GM12878 (cell line): ENCODE data around the gene PDE11A. TPM values are rescaled to one million over a fixed set of nuclear protein-coding genes. Genes with fewer than 3 reads are reported as not detected.

Experiments
- RELA ChIP-seq: fragments of 450-650 bp; IDR thresholded peaks from 2 replicates; pipeline ENCODE4 v1.8.0; 2014; ENCODE audit warnings: borderline replicate concordance; ENCODE audit not compliant: partially characterized antibody
- polyA plus RNA-seq, 11 experiments: library from polyadenylated mRNA; depleted of rRNA in 4 of 11; unstranded in 6 of 11; stranded (reverse) in 5 of 11; fragments of >200 nt; fragmentation: Nextera tagmentation in 4 of 11; fragmentation: Illumina TruSeq in 1 of 11; extraction: Ambion mirVana in 4 of 11; extraction: Trizol in 1 of 11; gene quantifications; 1 replicate in 1 of 11; 2 replicates in 10 of 11; pipeline versions ENCODE4 v1.2.1 to v1.2.3, GENCODE V29; 2011 to 2016; ENCODE audit warnings: inconsistent platforms in 2 of 11, missing spikeins in 2 of 11, low read depth in 1 of 11
- total RNA-seq, 4 experiments: library from RNA; depleted of rRNA in 3 of 4; stranded (reverse); fragments of >200 nt in 3 of 4; fragmentation: Illumina TruSeq in 1 of 4; extraction: Trizol in 1 of 4; gene quantifications; 2 replicates each; pipeline versions ENCODE4 v1.2.1 to v1.2.3, GENCODE V29; 2013 to 2021
- TF ChIP-seq, protein P1 (sequence below): IDR thresholded peaks from 2 replicates; pipeline ENCODE4 v1.6.1; 2012; ENCODE audit warnings: improper control_type of control experiment, low read depth, low read length; ENCODE audit not compliant: insufficient replicate concordance
- TF ChIP-seq, protein P2 (sequence below), 3 experiments: IDR thresholded peaks in 2 of 3; conservative IDR thresholded peaks in 1 of 3; 2 replicates each; pipeline ENCODE4 v1.5.1; 2011; ENCODE audit warnings: low read depth in 3 of 3, low read length in 3 of 3, mild to moderate bottlenecking in 3 of 3, control low read depth in 2 of 3, moderate library complexity in 2 of 3, inconsistent platforms in 1 of 3, mixed read lengths in 1 of 3; ENCODE audit not compliant: control insufficient read depth in 2 of 3, insufficient read depth in 1 of 3; ENCODE audit errors: extremely low read depth in 1 of 3

The PDE11A gene
- total and polyA plus RNA-seq, 10 of the 15 experiments (the other 5 are each of a cell fraction or from before 2014, with no cell fraction given) = 0.01 to 0.17 (median 0.06) TPM; not detected in 5

DNA sequence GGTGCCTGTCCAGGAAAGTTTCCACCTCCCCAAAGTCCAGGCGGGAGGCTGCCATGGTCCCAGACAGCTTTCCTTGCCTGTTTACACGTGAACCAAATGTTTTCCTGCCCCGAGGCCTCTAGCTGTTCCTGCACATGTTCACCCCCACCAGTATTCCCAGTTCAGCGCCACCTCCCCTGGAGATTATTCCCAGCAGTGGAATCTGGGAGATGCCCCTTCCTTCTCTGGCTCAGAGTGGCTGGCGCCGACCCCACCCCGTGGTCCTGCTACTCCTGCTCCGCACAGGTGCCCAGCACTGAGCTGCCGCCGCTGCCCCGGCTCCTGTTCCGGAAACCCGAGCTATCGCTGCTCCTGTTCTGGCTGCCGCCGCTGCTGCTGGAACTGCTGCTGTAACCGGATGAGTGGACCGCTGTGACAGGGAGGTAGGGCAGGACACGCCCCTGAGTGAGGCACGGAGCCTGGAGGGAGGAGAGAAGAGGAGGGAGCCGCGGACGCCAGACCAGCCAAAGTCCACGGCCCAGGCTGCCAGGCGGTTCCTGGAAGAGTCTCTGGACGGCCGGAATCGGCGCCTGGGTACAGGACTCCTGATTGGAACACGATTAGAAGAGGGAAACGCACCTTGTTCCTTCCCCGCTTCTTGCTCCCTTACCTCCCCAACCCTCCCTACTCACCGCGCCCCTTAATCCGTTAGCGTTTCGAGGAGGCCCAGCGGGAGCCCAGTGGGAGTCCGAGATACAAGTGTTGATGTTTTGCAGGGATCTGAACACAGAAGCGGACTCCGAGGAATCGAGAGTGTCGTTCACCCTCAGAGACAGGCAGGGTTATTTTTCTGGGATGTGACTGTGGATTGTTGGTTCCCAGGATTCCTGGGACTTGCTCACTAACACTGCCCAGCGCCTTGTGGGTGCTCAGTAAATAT is at the start of gene PDE11A (continued):
- TF ChIP-seq, protein P1, sequence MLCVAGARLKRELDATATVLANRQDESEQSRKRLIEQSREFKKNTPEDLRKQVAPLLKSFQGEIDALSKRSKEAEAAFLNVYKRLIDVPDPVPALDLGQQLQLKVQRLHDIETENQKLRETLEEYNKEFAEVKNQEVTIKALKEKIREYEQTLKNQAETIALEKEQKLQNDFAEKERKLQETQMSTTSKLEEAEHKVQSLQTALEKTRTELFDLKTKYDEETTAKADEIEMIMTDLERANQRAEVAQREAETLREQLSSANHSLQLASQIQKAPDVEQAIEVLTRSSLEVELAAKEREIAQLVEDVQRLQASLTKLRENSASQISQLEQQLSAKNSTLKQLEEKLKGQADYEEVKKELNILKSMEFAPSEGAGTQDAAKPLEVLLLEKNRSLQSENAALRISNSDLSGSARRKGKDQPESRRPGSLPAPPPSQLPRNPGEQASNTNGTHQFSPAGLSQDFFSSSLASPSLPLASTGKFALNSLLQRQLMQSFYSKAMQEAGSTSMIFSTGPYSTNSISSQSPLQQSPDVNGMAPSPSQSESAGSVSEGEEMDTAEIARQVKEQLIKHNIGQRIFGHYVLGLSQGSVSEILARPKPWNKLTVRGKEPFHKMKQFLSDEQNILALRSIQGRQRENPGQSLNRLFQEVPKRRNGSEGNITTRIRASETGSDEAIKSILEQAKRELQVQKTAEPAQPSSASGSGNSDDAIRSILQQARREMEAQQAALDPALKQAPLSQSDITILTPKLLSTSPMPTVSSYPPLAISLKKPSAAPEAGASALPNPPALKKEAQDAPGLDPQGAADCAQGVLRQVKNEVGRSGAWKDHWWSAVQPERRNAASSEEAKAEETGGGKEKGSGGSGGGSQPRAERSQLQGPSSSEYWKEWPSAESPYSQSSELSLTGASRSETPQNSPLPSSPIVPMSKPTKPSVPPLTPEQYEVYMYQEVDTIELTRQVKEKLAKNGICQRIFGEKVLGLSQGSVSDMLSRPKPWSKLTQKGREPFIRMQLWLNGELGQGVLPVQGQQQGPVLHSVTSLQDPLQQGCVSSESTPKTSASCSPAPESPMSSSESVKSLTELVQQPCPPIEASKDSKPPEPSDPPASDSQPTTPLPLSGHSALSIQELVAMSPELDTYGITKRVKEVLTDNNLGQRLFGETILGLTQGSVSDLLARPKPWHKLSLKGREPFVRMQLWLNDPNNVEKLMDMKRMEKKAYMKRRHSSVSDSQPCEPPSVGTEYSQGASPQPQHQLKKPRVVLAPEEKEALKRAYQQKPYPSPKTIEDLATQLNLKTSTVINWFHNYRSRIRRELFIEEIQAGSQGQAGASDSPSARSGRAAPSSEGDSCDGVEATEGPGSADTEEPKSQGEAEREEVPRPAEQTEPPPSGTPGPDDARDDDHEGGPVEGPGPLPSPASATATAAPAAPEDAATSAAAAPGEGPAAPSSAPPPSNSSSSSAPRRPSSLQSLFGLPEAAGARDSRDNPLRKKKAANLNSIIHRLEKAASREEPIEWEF = no peak
- TF ChIP-seq RELA = no peak
- TF ChIP-seq, protein P2, sequence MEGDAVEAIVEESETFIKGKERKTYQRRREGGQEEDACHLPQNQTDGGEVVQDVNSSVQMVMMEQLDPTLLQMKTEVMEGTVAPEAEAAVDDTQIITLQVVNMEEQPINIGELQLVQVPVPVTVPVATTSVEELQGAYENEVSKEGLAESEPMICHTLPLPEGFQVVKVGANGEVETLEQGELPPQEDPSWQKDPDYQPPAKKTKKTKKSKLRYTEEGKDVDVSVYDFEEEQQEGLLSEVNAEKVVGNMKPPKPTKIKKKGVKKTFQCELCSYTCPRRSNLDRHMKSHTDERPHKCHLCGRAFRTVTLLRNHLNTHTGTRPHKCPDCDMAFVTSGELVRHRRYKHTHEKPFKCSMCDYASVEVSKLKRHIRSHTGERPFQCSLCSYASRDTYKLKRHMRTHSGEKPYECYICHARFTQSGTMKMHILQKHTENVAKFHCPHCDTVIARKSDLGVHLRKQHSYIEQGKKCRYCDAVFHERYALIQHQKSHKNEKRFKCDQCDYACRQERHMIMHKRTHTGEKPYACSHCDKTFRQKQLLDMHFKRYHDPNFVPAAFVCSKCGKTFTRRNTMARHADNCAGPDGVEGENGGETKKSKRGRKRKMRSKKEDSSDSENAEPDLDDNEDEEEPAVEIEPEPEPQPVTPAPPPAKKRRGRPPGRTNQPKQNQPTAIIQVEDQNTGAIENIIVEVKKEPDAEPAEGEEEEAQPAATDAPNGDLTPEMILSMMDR (IDR thresholded peaks at IDR 0.05 in 2 of 3, conservative IDR thresholded peaks at IDR 0.05 in 1 of 3; ENCODE audit: control insufficient read depth in 2 of 3, extremely low read depth in 1 of 3, insufficient read depth in 1 of 3, low read depth in 3 of 3, low read length in 3 of 3) = no peak
